KMS-11 (cell line): ENCODE data around the gene IL31RA.

Source experiments
- H2AFZ ChIP-seq: fragments of 200-600 bp; sonication (generic); 2 replicates; pipeline ENCODE4 v1.6.1; 2016; ENCODE audit warnings: antibody characterized with exemption, mixed run types, low read depth
- H3K27ac ChIP-seq: fragments of 200-600 bp; sonication (generic); 2 replicates; pipeline ENCODE4 v1.6.1; 2016; ENCODE audit warnings: mild to moderate bottlenecking, mixed run types
- H3K27me3 ChIP-seq: fragments of 200-600 bp; sonication (generic); 2 replicates; pipeline ENCODE4 v1.6.1; 2017; ENCODE audit warnings: mild to moderate bottlenecking, low read depth, mixed run types, moderate library complexity; ENCODE audit not compliant: insufficient read depth
- H3K36me3 ChIP-seq: fragments of 200-600 bp; sonication (generic); 2 replicates; pipeline ENCODE4 v1.6.1; 2017; ENCODE audit warnings: mild to moderate bottlenecking, mixed run types; ENCODE audit not compliant: insufficient read depth
- H3K4me1 ChIP-seq: fragments of 200-600 bp; sonication (generic); 2 replicates; pipeline ENCODE4 v1.6.1; 2016; ENCODE audit warnings: mild to moderate bottlenecking, low read depth, mixed run types; ENCODE audit not compliant: poor library complexity, severe bottlenecking
- H3K4me2 ChIP-seq: fragments of 200-600 bp; sonication (generic); 2 replicates; pipeline ENCODE4 v1.7.0; 2016; ENCODE audit warnings: mild to moderate bottlenecking, mixed run types
- H3K4me3 ChIP-seq: fragments of 200-600 bp; sonication (generic); IDR thresholded peaks from 2 replicates; pipeline ENCODE4 v1.6.1; 2017; ENCODE audit warnings: low read depth, low read length, mixed read lengths; ENCODE audit not compliant: insufficient read depth
- H3K79me2 ChIP-seq: fragments of 200-600 bp; sonication (generic); 2 replicates; pipeline ENCODE4 v1.6.1; 2016; ENCODE audit warnings: low read depth, mixed run types; ENCODE audit not compliant: insufficient read depth
- H3K9ac ChIP-seq: fragments of 200-600 bp; sonication (generic); 2 replicates; pipeline ENCODE4 v1.6.1; 2016; ENCODE audit warnings: mild to moderate bottlenecking, mixed run types
- H4K20me1 ChIP-seq: fragments of 200-600 bp; sonication (generic); 2 replicates; pipeline ENCODE4 v1.6.1; 2016; ENCODE audit warnings: mild to moderate bottlenecking, mixed run types; ENCODE audit not compliant: insufficient read depth
- CTCF ChIP-seq: fragments of 200-600 bp; sonication (generic); conservative IDR thresholded peaks from 2 replicates; pipeline ENCODE4 v1.6.1; 2017; ENCODE audit warnings: low read depth, mild to moderate bottlenecking, antibody characterized with exemption, low read length, moderate library complexity, mixed read lengths

Gene IL31RA

DNA sequence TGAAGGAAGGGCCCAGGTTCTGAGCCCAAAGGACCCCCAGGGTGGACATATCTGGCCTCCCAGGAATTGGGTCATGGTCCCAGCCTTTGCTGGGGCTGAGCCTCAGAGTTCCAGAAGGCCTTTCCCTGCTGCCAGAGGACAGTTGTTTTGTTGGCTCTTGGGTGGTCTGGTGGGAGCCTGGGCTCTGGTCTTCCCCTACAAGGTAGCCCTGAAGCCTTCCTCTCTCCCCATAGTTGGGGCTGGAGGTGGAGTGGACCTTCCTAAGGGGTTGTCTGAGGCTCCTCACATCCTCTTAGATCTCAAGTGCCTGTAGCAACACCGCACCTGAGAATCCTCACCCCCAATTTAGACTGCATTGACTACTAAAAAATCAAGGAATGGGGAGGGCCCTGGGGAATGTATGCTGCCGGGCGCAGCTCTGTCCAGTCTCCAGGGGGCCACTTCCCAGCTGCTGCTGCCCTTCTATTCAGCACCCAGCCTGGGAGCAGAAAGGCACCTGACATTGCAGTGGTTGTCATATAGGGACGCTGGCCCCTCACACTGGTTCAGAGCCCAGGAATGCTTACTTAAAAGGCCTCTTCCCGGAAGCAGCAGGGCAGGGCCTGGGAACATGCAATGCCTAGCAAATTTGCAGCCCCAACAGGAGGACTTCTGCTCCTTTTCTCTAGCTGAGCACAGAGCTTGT lies 66.4 kb downstream of the IL31RA start:
- H2AFZ ChIP-seq = no peak overlapping the region
- H3K79me2 ChIP-seq = no peaks in the 10 kb centered on the region
- no peak overlapping the region for H3K9ac ChIP-seq
- no peaks in the 10 kb centered on the region for H3K36me3 ChIP-seq
- H4K20me1 ChIP-seq = no peaks in the 10 kb centered on the region
- no peak overlapping the region for H3K4me3 ChIP-seq
- H3K4me2 ChIP-seq = no peak overlapping the region
- no peak for TF ChIP-seq CTCF
- no peak overlapping the region for H3K27ac ChIP-seq
- no peaks in the 10 kb centered on the region for H3K27me3 ChIP-seq
- H3K4me1 ChIP-seq = no peaks in the 10 kb centered on the region

DNA sequence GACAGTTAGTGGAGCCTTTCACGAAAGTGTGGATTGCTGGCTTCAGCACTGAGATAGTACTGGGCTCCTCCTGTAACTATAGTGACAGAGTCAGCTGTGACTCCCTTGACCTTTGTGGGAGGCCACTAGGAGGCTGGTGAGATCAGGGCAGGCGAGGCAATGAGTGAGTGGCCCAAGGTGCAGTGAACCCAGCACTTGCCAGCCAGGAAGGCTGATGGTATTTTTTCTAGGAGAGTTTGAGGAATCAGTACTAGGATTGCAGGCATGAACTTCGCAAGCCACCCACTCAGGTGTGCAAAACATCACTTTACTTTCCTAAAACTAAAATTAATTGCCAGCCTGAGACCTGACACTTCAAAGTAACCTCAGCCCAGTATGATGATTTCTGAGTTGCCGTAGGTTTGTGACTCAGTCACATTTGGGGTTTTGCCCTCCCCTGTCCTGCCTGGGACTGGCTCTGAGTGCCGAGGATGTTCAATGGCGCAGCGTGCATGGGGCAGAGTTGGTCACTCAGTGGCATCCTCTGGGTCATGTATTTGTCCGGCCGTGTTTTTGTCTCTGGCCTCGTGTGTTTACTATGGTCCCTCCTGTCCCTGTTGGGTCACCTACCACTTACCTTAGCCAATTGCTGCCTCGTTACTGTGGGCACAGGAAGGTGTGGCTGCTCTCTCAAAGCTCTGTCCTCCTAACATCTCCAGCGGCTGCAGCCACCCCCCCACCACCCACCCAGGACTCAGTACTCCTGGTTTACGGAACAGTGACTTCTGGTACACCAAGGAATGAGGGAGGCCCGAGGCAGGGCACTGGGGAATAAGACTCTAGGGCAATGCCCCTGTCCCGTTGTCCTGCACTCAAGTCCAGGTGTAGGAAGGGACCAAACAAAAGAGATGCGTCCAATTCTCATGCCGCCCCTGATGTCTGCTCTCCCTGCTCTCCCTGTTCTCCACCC lies 67.2 kb downstream of the IL31RA start:
- H3K27me3 ChIP-seq = no peaks in the 10 kb centered on the region
- no peak overlapping the region for H3K9ac ChIP-seq
- no peak overlapping the region for H3K4me2 ChIP-seq
- no peak for TF ChIP-seq CTCF
- no peak overlapping the region for H2AFZ ChIP-seq
- H3K36me3 ChIP-seq = no peaks in the 10 kb centered on the region
- H4K20me1 ChIP-seq = no peaks in the 10 kb centered on the region
- no peak overlapping the region for H3K27ac ChIP-seq
- H3K4me1 ChIP-seq = no peaks in the 10 kb centered on the region
- no peaks in the 10 kb centered on the region for H3K79me2 ChIP-seq
- H3K4me3 ChIP-seq = no peak overlapping the region

- no peaks in the 10 kb centered on the region for H3K79me2 ChIP-seq
- no peak for TF ChIP-seq CTCF
- no peak overlapping the region for H3K4me2 ChIP-seq
- H3K27ac ChIP-seq = no peak overlapping the region
- H4K20me1 ChIP-seq = no peaks in the 10 kb centered on the region
- no peak overlapping the region for H3K9ac ChIP-seq
- no peaks in the 10 kb centered on the region for H3K27me3 ChIP-seq
- H3K4me1 ChIP-seq = no peaks in the 10 kb centered on the region
- H2AFZ ChIP-seq = no peak overlapping the region
- no peaks in the 10 kb centered on the region for H3K36me3 ChIP-seq
- H3K4me3 ChIP-seq = no peak overlapping the region
Measured at GRCh38 chr5:55919625-55920024, 68.5 kb downstream of the IL31RA start.

DNA sequence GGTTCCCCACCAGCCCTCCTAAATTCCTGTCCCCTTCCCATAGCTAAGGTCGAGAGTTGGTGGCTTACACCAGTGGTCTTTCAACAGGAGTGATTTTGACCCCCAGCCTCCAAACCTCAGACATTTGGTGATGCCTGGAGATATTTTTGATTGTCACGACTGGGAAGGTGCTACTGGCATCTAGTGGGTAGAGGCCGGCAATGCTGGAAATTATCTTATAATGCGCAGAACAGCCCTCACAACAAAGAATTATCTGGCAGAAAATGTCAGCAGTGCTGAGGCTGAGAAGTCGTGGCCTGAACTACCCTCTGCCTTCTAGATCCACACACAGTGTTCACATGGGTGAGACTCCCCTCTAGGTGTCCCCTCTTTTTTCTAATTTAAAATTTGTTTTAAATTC lies 69.6 kb downstream of the IL31RA start:
- Histone ChIP-seq H2AFZ (no peak overlapping the region), H3K4me2 (no peak overlapping the region), H3K79me2 (no peaks in the 10 kb centered on the region), H3K9ac (no peak overlapping the region), H4K20me1 (no peaks in the 10 kb centered on the region), H3K4me3 (no peak overlapping the region), H3K36me3 (no peaks in the 10 kb centered on the region), H3K27ac (no peak overlapping the region), H3K27me3 (no peaks in the 10 kb centered on the region), H3K4me1 (no peaks in the 10 kb centered on the region)
- no peak for TF ChIP-seq CTCF
